ENCODE measurements around the gene STRN. TPM values are rescaled to one million over a fixed set of nuclear protein-coding genes. Genes with fewer than 3 reads are reported as not detected.
"Not testable (repeated sequence)": the region's sequence is repeated elsewhere in the genome, so short reads cannot be mapped to it uniquely, and the experiment has no call there.

Gene STRN
- total RNA-seq, 1 experiment from 2014 or later: 37.4 TPM

GRCh38 chr2:36949845-36950244 is 16.5 kb downstream of the STRN start:
- TF ChIP-seq TCF7L2 (IDR thresholded peaks at IDR 0.05; ENCODE audit: low read depth, low read length) (no peak), POLR2AphosphoS5 (IDR thresholded peaks at IDR 0.05; ENCODE audit: low read depth, low read length) (no peak), SIN3A (IDR thresholded peaks at IDR 0.05; ENCODE audit: borderline replicate concordance, insufficient read depth, low read depth, low read length) (no peak), CTCF (IDR thresholded peaks at IDR 0.05) (no peak)
- TF ChIP-seq, protein P1, sequence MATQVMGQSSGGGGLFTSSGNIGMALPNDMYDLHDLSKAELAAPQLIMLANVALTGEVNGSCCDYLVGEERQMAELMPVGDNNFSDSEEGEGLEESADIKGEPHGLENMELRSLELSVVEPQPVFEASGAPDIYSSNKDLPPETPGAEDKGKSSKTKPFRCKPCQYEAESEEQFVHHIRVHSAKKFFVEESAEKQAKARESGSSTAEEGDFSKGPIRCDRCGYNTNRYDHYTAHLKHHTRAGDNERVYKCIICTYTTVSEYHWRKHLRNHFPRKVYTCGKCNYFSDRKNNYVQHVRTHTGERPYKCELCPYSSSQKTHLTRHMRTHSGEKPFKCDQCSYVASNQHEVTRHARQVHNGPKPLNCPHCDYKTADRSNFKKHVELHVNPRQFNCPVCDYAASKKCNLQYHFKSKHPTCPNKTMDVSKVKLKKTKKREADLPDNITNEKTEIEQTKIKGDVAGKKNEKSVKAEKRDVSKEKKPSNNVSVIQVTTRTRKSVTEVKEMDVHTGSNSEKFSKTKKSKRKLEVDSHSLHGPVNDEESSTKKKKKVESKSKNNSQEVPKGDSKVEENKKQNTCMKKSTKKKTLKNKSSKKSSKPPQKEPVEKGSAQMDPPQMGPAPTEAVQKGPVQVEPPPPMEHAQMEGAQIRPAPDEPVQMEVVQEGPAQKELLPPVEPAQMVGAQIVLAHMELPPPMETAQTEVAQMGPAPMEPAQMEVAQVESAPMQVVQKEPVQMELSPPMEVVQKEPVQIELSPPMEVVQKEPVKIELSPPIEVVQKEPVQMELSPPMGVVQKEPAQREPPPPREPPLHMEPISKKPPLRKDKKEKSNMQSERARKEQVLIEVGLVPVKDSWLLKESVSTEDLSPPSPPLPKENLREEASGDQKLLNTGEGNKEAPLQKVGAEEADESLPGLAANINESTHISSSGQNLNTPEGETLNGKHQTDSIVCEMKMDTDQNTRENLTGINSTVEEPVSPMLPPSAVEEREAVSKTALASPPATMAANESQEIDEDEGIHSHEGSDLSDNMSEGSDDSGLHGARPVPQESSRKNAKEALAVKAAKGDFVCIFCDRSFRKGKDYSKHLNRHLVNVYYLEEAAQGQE (IDR thresholded peaks at IDR 0.05; ENCODE audit: insufficient read depth in 1 of 2, low read depth in 2 of 2, low read length in 1 of 2): no peak
- no peak overlapping the region for H3K4me3 ChIP-seq (ENCODE audit: low read depth in 2 of 2, low read length in 2 of 2)
- ATAC-seq: no peak
- no peaks in the 10 kb centered on the region for H3K9me3 ChIP-seq (ENCODE audit: control insufficient read depth, insufficient read depth, low read depth, low read length)
- H3K27me3 ChIP-seq (ENCODE audit: control insufficient read depth, insufficient read depth, low read length): no peaks in the 10 kb centered on the region
- intact Hi-C loops (cut with micrococcal nuclease; ENCODE audit: unreplicated experiment): no loop called here
- in situ Hi-C loops (cut with HindIII; ENCODE audit: low pct_unique_long_range_greater_than_20kb, low sequenced_read_pairs): no loop called here
- H3K4me1 ChIP-seq (ENCODE audit: control insufficient read depth, insufficient read depth, low read length): peaks cover 5% of the 10 kb centered on the region
- no peaks in the 10 kb centered on the region for H3K36me3 ChIP-seq (ENCODE audit: control insufficient read depth, insufficient read depth, low read length)
- BruUV-seq (replicated peaks): no TSS peak
- ChIA-PET POLR2A (interaction anchor here (0.6 kb wide), 1 partner anchor 204 kb away, joined by 18 read pairs; no protein-coding TSS in a partner anchor), CTCF (interaction anchor here (0.6 kb wide), 1 partner anchor 30 kb away, joined by 3 read pairs; no protein-coding TSS in a partner anchor)
- DNase-seq (ENCODE audit: low read depth, low spot score): no peak
- H3K27ac ChIP-seq (ENCODE audit: low read length): no peak overlapping the region

GRCh38 chr2:36945240-36945639 is 21.1 kb downstream of the STRN start:
- H3K9me3 ChIP-seq (ENCODE audit: control insufficient read depth, insufficient read depth, low read depth, low read length); H3K27ac ChIP-seq (ENCODE audit: low read length); ATAC-seq; H3K27me3 ChIP-seq (ENCODE audit: control insufficient read depth, insufficient read depth, low read length); BruUV-seq (replicated peaks); H3K36me3 ChIP-seq (ENCODE audit: control insufficient read depth, insufficient read depth, low read length); intact Hi-C loops (cut with micrococcal nuclease; ENCODE audit: unreplicated experiment); CTCF ChIA-PET; H3K4me1 ChIP-seq (ENCODE audit: control insufficient read depth, insufficient read depth, low read length); POLR2A ChIA-PET; H3K4me3 ChIP-seq (ENCODE audit: low read depth in 2 of 2, low read length in 2 of 2); DNase-seq (ENCODE audit: low read depth, low spot score); in situ Hi-C loops (cut with HindIII; ENCODE audit: low pct_unique_long_range_greater_than_20kb, low sequenced_read_pairs): not testable (repeated sequence)

DNA sequence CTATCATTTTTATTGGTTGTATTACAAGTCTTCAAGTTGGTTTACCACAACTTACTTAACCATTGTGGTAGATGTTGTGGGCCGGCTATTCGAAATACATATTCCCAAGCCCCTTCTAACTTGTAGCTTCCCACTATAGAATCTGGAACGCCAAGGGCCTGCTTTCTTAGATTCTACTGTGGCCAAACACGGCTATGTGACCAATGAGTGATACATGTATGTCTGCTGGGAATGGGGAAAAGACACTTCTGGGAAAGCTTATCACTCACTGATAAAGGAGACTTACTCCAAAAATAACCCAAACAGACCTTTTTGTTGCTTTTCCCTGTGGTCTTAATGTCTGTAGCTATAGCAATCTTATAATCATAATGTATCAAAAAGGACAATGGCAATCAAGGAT is 24.5 kb downstream of the STRN start:
- no peak for DNase-seq (ENCODE audit: low read depth, low spot score)
- H3K4me1 ChIP-seq (ENCODE audit: control insufficient read depth, insufficient read depth, low read length): no peaks in the 10 kb centered on the region
- in situ Hi-C loops (cut with HindIII; ENCODE audit: low pct_unique_long_range_greater_than_20kb, low sequenced_read_pairs): no loop called here
- ATAC-seq: no peak
- H3K27me3 ChIP-seq (ENCODE audit: control insufficient read depth, insufficient read depth, low read length): no peaks in the 10 kb centered on the region
- ChIA-PET CTCF (no interaction called here), POLR2A (no interaction called here)
- BruUV-seq (replicated peaks): no TSS peak
- no peak overlapping the region for H3K4me3 ChIP-seq (ENCODE audit: low read depth in 2 of 2, low read length in 2 of 2)
- H3K36me3 ChIP-seq (ENCODE audit: control insufficient read depth, insufficient read depth, low read length): no peaks in the 10 kb centered on the region
- no peak for TF ChIP-seq CTCF (IDR thresholded peaks at IDR 0.05)
- TF ChIP-seq POLR2AphosphoS5 (IDR thresholded peaks at IDR 0.05; ENCODE audit: low read depth, low read length): no peak
- TF ChIP-seq, protein P1 (IDR thresholded peaks at IDR 0.05; ENCODE audit: insufficient read depth in 1 of 2, low read depth in 2 of 2, low read length in 1 of 2): no peak
- no peak for TF ChIP-seq SIN3A (IDR thresholded peaks at IDR 0.05; ENCODE audit: borderline replicate concordance, insufficient read depth, low read depth, low read length)
- TF ChIP-seq TCF7L2 (IDR thresholded peaks at IDR 0.05; ENCODE audit: low read depth, low read length): no peak
- no peak overlapping the region for H3K27ac ChIP-seq (ENCODE audit: low read length)
- no peaks in the 10 kb centered on the region for H3K9me3 ChIP-seq (ENCODE audit: control insufficient read depth, insufficient read depth, low read depth, low read length)
- intact Hi-C loops (cut with micrococcal nuclease; ENCODE audit: unreplicated experiment): no loop called here

GRCh38 chr2:36936526-36936925 is 29.8 kb downstream of the STRN start:
- DNase-seq (ENCODE audit: low read depth, low spot score); POLR2A ChIA-PET; H3K4me1 ChIP-seq (ENCODE audit: control insufficient read depth, insufficient read depth, low read length); H3K9me3 ChIP-seq (ENCODE audit: control insufficient read depth, insufficient read depth, low read depth, low read length); CTCF ChIA-PET; ATAC-seq; H3K27me3 ChIP-seq (ENCODE audit: control insufficient read depth, insufficient read depth, low read length); BruUV-seq (replicated peaks); H3K4me3 ChIP-seq (ENCODE audit: low read depth in 2 of 2, low read length in 2 of 2); H3K36me3 ChIP-seq (ENCODE audit: control insufficient read depth, insufficient read depth, low read length); H3K27ac ChIP-seq (ENCODE audit: low read length); intact Hi-C loops (cut with micrococcal nuclease; ENCODE audit: unreplicated experiment); in situ Hi-C loops (cut with HindIII; ENCODE audit: low pct_unique_long_range_greater_than_20kb, low sequenced_read_pairs): not testable (repeated sequence)
